Measurements from ENCODE around the gene COPB2. TPM values are rescaled to one million over a fixed set of nuclear protein-coding genes. Genes with fewer than 3 reads are reported as not detected.

COPB2 gene
- total RNA-seq, 1 experiment from 2014 or later = 95.8 TPM

DNA sequence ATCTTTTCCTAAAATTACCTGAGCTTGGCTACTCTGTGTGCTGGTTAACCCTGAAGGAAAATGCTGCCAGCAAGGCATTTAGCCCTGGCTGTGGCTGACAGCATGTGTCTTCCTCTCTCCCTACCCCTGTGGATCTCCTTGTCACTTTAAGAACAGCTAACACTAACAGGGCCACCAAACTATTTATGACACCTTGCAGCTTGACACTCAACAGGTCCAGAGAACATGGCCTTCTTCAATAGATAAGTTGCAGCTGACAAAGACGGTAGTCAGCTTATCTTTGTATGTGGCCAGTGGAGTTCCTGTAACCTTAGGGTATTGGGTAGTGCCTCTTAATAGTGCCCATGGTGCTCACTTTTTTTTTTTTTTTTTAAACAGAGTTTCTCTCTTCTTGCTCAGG lies 32.0 kb upstream of the COPB2 start:
- Histone ChIP-seq H2AFZ (ENCODE audit: low read length) (no peak overlapping the region), H4K20me1 (ENCODE audit: low read length) (no peaks in the 10 kb centered on the region), H3K4me2 (ENCODE audit: low read length) (no peak overlapping the region), H3F3A (ENCODE audit: low read length, unreplicated experiment) (no peaks in the 10 kb centered on the region), H3K9me2 (replicated peaks; ENCODE audit: low read length) (no peaks in the 10 kb centered on the region), H3K4me1 (ENCODE audit: insufficient read depth, low read length) (no peaks in the 10 kb centered on the region), H3K9ac (ENCODE audit: low read length) (no peak overlapping the region), H3K27ac (ENCODE audit: low read length) (no peak overlapping the region), H3K9me3 (ENCODE audit: low read length) (no peaks in the 10 kb centered on the region), H3K79me2 (ENCODE audit: low read length) (no peaks in the 10 kb centered on the region), H3K27me3 (ENCODE audit: low read length) (no peaks in the 10 kb centered on the region), H3K36me3 (ENCODE audit: low read depth, low read length) (no peaks in the 10 kb centered on the region), H3K4me3 (ENCODE audit: low read length) (no peak overlapping the region)
- no peak for TF ChIP-seq EZH2 (IDR thresholded peaks at IDR 0.05; ENCODE audit: low read length, unreplicated experiment)
- TF ChIP-seq, protein P1, sequence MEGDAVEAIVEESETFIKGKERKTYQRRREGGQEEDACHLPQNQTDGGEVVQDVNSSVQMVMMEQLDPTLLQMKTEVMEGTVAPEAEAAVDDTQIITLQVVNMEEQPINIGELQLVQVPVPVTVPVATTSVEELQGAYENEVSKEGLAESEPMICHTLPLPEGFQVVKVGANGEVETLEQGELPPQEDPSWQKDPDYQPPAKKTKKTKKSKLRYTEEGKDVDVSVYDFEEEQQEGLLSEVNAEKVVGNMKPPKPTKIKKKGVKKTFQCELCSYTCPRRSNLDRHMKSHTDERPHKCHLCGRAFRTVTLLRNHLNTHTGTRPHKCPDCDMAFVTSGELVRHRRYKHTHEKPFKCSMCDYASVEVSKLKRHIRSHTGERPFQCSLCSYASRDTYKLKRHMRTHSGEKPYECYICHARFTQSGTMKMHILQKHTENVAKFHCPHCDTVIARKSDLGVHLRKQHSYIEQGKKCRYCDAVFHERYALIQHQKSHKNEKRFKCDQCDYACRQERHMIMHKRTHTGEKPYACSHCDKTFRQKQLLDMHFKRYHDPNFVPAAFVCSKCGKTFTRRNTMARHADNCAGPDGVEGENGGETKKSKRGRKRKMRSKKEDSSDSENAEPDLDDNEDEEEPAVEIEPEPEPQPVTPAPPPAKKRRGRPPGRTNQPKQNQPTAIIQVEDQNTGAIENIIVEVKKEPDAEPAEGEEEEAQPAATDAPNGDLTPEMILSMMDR (conservative IDR thresholded peaks at IDR 0.05; ENCODE audit: low read depth, low read length) = no peak
- no peak for TF ChIP-seq EZH2phosphoT487 (IDR thresholded peaks at IDR 0.05; ENCODE audit: borderline replicate concordance, low read length)
- ATAC-seq (no peak), DNase-seq (no peak)
- BruUV-seq (replicated peaks) = no TSS peak
- ChIA-PET CTCF (no interaction called here), POLR2A (ENCODE audit: unreplicated experiment) (no interaction called here)
- intact Hi-C loops (cut with micrococcal nuclease) = loop anchor here (10.0 kb wide), 1 partner anchor 1443 kb away; no protein-coding TSS in a partner anchor

DNA sequence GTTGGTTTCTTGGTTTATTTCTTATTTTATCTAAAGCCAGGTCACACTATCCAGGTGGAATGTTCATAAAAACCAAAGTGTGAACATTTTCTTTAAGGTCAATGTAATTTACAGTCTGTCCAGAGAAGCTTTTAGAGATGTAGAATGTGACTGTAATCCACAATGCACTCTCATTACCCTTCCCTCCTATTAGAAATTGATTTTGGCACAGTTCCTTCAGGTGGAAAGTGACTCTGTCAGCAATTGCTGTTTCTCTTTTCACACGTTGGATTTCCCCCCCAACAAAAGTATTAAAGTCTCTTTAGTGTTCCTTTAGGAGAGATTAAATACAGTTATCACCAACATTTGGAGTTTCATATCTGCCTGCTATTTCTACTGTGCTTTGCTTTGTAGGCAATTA lies 31.6 kb upstream of the COPB2 start:
- TF ChIP-seq, protein P1 (conservative IDR thresholded peaks at IDR 0.05; ENCODE audit: low read depth, low read length) = no peak
- Histone ChIP-seq H3K4me3 (ENCODE audit: low read length) (no peak overlapping the region), H3K4me1 (ENCODE audit: insufficient read depth, low read length) (no peaks in the 10 kb centered on the region), H3K36me3 (ENCODE audit: low read depth, low read length) (no peaks in the 10 kb centered on the region), H3K79me2 (ENCODE audit: low read length) (no peaks in the 10 kb centered on the region), H2AFZ (ENCODE audit: low read length) (no peak overlapping the region), H3K27ac (ENCODE audit: low read length) (no peak overlapping the region), H3F3A (ENCODE audit: low read length, unreplicated experiment) (no peaks in the 10 kb centered on the region), H4K20me1 (ENCODE audit: low read length) (no peaks in the 10 kb centered on the region), H3K9me2 (replicated peaks; ENCODE audit: low read length) (no peaks in the 10 kb centered on the region), H3K4me2 (ENCODE audit: low read length) (no peak overlapping the region), H3K9me3 (ENCODE audit: low read length) (no peaks in the 10 kb centered on the region), H3K27me3 (ENCODE audit: low read length) (no peaks in the 10 kb centered on the region), H3K9ac (ENCODE audit: low read length) (no peak overlapping the region)
- ATAC-seq (no peak), DNase-seq (no peak)
- no TSS peak for BruUV-seq (replicated peaks)
- ChIA-PET POLR2A (ENCODE audit: unreplicated experiment) (no interaction called here), CTCF (no interaction called here)
- intact Hi-C loops (cut with micrococcal nuclease) = loop anchor here (10.0 kb wide), 1 partner anchor 1444 kb away; no protein-coding TSS in a partner anchor

DNA sequence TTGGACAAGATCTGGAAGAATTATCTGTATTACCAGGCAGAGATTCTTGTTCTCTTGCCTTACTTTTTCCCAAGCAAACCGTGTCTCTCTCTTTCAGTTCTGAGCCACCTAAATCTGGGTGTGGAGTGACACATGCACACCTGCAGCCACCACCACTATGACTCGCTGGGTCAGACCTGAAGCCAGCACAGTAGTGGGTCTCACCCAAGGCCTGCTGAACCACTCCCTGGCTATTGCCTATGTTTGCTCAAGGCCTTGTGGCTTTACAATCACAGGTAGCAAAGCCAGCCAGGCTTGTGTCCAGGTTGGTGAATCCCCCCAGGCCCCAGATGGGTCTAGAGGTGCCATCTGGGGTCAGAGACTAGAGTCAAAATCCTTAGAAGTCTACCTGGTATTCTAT lies 28.7 kb upstream of the COPB2 start:
- no peaks in the 10 kb centered on the region for H3F3A ChIP-seq (ENCODE audit: low read length, unreplicated experiment)
- no peak overlapping the region for H3K4me2 ChIP-seq (ENCODE audit: low read length)
- TF ChIP-seq, protein P1 (conservative IDR thresholded peaks at IDR 0.05; ENCODE audit: low read depth, low read length) = no peak
- TF ChIP-seq EZH2phosphoT487 (IDR thresholded peaks at IDR 0.05; ENCODE audit: borderline replicate concordance, low read length) = no peak
- no peak for TF ChIP-seq EZH2 (IDR thresholded peaks at IDR 0.05; ENCODE audit: low read length, unreplicated experiment)
- no peaks in the 10 kb centered on the region for H3K27me3 ChIP-seq (ENCODE audit: low read length)
- CTCF ChIA-PET = no interaction called here
- no peaks in the 10 kb centered on the region for H4K20me1 ChIP-seq (ENCODE audit: low read length)
- no TSS peak for BruUV-seq (replicated peaks)
- H3K79me2 ChIP-seq (ENCODE audit: low read length) = no peaks in the 10 kb centered on the region
- H3K9me3 ChIP-seq (ENCODE audit: low read length) = no peaks in the 10 kb centered on the region
- POLR2A ChIA-PET (ENCODE audit: unreplicated experiment) = no interaction called here
- no peak overlapping the region for H3K4me3 ChIP-seq (ENCODE audit: low read length)
- H3K9ac ChIP-seq (ENCODE audit: low read length) = no peak overlapping the region
- intact Hi-C loops (cut with micrococcal nuclease) = no loop called here
- no peak overlapping the region for H2AFZ ChIP-seq (ENCODE audit: low read length)
- H3K4me1 ChIP-seq (ENCODE audit: insufficient read depth, low read length) = no peaks in the 10 kb centered on the region
- H3K9me2 ChIP-seq (replicated peaks; ENCODE audit: low read length) = no peaks in the 10 kb centered on the region
- no peaks in the 10 kb centered on the region for H3K36me3 ChIP-seq (ENCODE audit: low read depth, low read length)
- ATAC-seq = peak; percentile 64
- H3K27ac ChIP-seq (ENCODE audit: low read length) = no peak overlapping the region
- peak; percentile 41 for DNase-seq

Measured in PC-3 (cell line).